Measurements from ENCODE around the gene RPL22.

RPL22 gene

GRCh38 chr1:6234502-6235295 is 35.3 kb upstream of the RPL22 start:
- TF ChIP-seq OSR1 (CRISPR knock-in tag; IDR thresholded peaks at IDR 0.05) (no peak), GLIS3 (CRISPR knock-in tag; IDR thresholded peaks at IDR 0.05) (no peak), POU6F1 (CRISPR knock-in tag; IDR thresholded peaks at IDR 0.05; ENCODE audit: borderline replicate concordance, low read depth) (no peak), TCF4 (CRISPR knock-in tag; IDR thresholded peaks at IDR 0.05; ENCODE audit: borderline replicate concordance) (no peak), TSHZ2 (CRISPR knock-in tag; IDR thresholded peaks at IDR 0.05) (no peak), CSRNP3 (CRISPR knock-in tag; IDR thresholded peaks at IDR 0.05) (no peak), ARNTL (CRISPR knock-in tag; IDR thresholded peaks at IDR 0.05; ENCODE audit: borderline replicate concordance, low read depth) (no peak), RARB (CRISPR knock-in tag; IDR thresholded peaks at IDR 0.05) (no peak), PATZ1 (CRISPR knock-in tag; IDR thresholded peaks at IDR 0.05; ENCODE audit: borderline replicate concordance) (no peak), TOX (CRISPR knock-in tag; IDR thresholded peaks at IDR 0.05; ENCODE audit: borderline replicate concordance) (no peak), ZNF70 (CRISPR knock-in tag; IDR thresholded peaks at IDR 0.05) (no peak), ZFP3 (CRISPR knock-in tag; IDR thresholded peaks at IDR 0.05) (no peak), ZC3H10 (CRISPR knock-in tag; IDR thresholded peaks at IDR 0.05) (no peak), CREB5 (CRISPR knock-in tag; IDR thresholded peaks at IDR 0.05; ENCODE audit: low read depth) (no peak), ESRRG (CRISPR knock-in tag; IDR thresholded peaks at IDR 0.05) (no peak), CSDC2 (CRISPR knock-in tag; IDR thresholded peaks at IDR 0.05) (no peak), ISL1 (CRISPR knock-in tag; IDR thresholded peaks at IDR 0.05) (no peak), SNAI2 (CRISPR knock-in tag; IDR thresholded peaks at IDR 0.05) (no peak), ZNF565 (CRISPR knock-in tag; conservative IDR thresholded peaks at IDR 0.05; ENCODE audit: low read depth) (no peak)
- ATAC-seq = peak; percentile 46

- no peak for TF ChIP-seq POU6F1 (CRISPR knock-in tag; IDR thresholded peaks at IDR 0.05; ENCODE audit: borderline replicate concordance, low read depth)
- TF ChIP-seq SNAI2 (CRISPR knock-in tag; IDR thresholded peaks at IDR 0.05) = no peak
- TF ChIP-seq CSDC2 (CRISPR knock-in tag; IDR thresholded peaks at IDR 0.05) = no peak
- no peak for TF ChIP-seq CSRNP3 (CRISPR knock-in tag; IDR thresholded peaks at IDR 0.05)
- no peak for TF ChIP-seq GLIS3 (CRISPR knock-in tag; IDR thresholded peaks at IDR 0.05)
- TF ChIP-seq ZNF565 (CRISPR knock-in tag; conservative IDR thresholded peaks at IDR 0.05; ENCODE audit: low read depth) = no peak
- no peak for TF ChIP-seq ISL1 (CRISPR knock-in tag; IDR thresholded peaks at IDR 0.05)
- TF ChIP-seq ARNTL (CRISPR knock-in tag; IDR thresholded peaks at IDR 0.05; ENCODE audit: borderline replicate concordance, low read depth) = no peak
- TF ChIP-seq TSHZ2 (CRISPR knock-in tag; IDR thresholded peaks at IDR 0.05) = no peak
- TF ChIP-seq ZC3H10 (CRISPR knock-in tag; IDR thresholded peaks at IDR 0.05) = no peak
- no peak for ATAC-seq
Observed at GRCh38 chr1:6233376-6233775, 34.0 kb upstream of the RPL22 start.
